Inflammatory macrophage treated with lipopolysaccharide for 1 hour (primary cell): ENCODE measurements around the gene CHCHD3.
A peak's percentile ranks its signal among the peaks of the same experiment; 100 is the strongest.

ENCODE experiments used
- DNase-seq, 2 donors: peaks; one replicate each; pipeline ENCODE4 v3.0.0-alpha.2; 2020 to 2022

The CHCHD3 gene

DNA sequence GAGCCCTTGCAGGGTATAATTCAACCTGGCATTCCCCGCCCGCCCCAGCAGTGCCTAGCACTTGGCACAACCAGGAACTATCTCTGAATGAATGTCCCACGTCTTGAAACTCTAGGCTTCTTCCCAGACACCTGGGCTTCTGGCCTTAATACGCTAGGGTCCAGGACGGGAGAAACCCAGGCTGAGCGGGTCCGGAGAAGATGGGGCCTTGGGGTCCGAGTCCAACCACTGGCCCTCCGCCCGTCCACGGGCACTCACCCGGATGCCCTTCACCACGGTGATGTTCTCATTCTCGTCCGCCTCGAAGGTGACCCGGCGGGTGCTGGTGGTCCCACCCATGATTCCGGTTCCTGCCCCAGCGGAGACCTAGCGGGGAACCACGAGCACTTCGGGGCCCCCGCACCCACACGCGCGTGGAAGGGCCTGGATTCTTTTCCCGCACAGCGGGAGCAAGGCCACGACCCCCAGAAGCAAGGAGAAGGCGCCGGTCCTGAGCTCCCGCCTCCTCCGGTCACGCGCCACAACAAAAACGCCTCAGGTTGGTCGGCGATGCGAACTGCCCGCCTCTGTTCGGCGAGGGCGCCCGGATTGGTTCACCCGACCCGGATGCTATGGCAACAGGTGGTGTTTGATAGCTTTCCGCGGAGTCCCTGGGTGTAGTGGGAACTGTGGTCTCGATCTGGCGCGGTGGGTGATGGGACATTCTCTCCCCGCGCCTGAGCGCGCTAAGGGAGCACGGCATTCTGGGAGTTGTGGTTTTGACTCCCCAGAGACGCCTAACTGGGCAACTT is at the start of gene CHCHD3:
TSS of gene CHCHD3 (minus strand) at position 492 of the 791 bp plus-strand sequence. CDS start at position 339, 153 bp downstream.
- peak; percentile 97 to 98 for DNase-seq

GRCh38 chr7:133130166-133130565 is 48.3 kb upstream of the CHCHD3 start:
- no peak for DNase-seq

DNA sequence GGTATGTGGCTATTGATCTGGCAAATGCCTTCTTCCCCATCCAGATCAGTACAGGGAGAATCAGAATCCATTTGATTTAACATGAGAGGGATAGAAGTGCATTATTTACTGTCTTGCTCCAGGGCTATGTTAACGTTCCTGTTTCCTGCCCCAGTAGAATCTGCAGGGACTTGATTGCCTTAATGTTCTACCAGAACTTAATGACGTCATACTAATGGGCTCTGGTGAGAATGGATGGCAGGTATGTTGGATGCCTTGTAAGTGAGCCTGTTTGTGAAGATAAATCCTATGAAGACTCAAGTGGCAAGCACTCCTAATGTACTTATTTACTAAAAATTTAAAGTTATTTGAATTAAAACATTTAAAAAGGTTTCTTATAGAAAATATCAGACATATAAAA is 44.5 kb upstream of the CHCHD3 start:
- no peak for DNase-seq

DNA sequence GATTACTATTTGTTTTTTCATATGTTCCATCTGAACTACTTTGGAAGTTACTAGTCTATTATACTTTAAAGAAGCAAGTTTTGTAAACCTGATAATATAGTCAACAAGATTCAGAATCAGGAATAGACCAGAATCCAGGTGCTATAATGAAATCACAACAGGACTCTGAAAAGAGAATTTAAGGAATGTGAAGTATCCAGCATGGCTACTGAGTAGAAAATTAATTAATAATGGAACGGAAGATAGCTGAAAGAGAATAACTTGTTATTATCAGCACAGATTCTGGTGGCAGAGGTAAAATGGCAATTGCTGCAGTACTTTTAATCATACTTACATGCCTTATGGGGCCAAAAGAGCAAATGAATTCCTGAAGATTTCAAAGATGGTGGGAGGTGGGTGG is 43.1 kb upstream of the CHCHD3 start:
- no peak for DNase-seq

DNA sequence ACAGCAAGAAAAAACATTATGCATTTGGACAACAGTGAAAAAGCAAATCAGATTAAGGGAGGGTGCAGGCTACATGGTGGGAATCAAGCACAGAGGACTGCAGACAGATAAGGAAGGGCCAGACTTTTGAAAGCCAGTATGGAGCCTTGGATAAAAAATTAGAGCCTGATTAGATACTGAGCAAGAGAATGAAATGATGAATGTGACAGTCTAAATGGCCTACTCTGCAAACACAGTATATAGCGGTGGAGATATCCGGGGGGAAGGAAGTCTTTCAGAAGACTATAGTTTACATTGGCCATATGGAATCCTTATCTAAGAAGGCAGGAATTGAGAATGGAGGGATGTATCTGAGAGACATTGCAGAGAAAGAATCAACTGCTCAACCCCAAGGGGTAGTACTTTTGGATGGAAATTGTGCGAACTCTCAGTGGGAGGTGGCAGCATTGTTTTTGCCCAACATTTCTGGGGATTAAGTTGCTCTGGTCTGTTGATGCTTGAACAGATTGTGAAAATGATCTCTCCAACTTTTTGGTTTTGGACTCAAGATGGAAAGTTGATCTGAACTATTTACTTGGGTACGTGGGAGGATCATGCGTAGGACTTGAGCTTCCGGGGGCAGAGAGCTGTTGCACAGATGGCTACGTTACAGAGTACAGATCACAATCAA is 39.4 kb upstream of the CHCHD3 start:
- no peak for DNase-seq

DNA sequence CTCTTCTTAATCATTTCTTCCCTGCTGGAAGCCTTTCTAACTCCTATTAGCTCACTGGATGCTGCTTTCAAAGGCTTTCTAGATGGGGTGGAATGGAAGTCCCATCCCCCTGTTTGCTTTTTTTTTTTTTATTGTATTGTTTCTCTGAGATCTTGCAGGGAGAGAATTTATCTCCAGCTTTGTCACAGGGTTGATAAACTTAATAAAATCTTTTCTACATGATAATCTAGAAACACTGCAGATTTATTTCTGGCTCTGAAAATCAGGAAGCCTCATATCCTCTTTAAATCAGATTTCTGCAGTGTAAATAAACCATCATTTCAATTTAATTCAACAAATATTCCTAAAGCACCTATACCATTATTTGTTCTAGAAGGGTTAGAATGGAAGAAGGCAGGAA is 37.2 kb upstream of the CHCHD3 start:
- no peak for DNase-seq

- DNase-seq = no peak
Observed at GRCh38 chr7:133118261-133118660, 36.4 kb upstream of the CHCHD3 start.

- DNase-seq = no peak
Observed at GRCh38 chr7:133117452-133117851, 35.6 kb upstream of the CHCHD3 start.

- DNase-seq = no peak
Observed at GRCh38 chr7:133115596-133115995, 33.7 kb upstream of the CHCHD3 start.

DNA sequence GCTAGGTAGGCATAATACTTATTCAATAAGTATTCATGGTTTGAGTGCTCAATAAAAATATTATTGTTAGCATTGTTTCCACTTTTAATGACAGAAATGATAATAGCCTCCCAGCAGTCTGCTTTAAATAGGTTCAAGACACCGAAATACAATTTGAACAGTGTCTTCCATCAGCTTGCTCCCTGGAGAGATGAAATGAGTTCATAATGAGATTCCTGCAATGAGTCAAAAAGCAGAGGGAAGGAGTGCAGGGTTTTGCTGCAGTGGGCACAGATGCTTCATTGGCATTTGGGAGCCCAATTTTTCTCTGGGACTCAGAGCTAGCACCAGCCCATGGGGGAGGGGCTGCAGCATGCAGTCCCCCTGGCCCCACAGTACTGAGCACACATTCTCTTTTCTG is 32.6 kb upstream of the CHCHD3 start:
- no peak for DNase-seq

GRCh38 chr7:133112976-133113375 is 31.1 kb upstream of the CHCHD3 start:
- no peak for DNase-seq

DNA sequence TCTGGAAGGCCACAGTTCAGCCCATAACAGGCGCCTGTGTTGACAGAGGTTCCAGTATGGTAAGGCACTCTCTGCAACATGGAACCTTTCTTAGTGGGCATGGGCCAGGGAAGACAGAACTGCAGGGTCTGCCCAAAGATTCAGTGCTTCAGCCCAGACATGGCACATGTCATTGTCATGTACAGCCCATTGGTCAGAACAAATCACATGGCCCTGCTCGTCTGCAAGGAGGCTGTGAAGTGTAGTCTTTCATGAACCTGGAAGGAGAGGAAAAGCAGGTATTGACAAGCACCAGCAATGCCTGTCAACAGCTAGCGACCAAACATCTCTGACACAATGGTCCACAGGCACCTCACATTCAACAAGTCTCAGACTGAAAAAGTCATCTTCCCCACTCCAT is 30.4 kb upstream of the CHCHD3 start:
- no peak for DNase-seq

GRCh38 chr7:133110312-133110711 is 28.4 kb upstream of the CHCHD3 start:
- no peak for DNase-seq

- DNase-seq = peak in 1 of 2 donors; percentile 3
Observed at GRCh38 chr7:133109816-133110215, 27.9 kb upstream of the CHCHD3 start.

GRCh38 chr7:133108023-133108422 is 26.1 kb upstream of the CHCHD3 start:
- DNase-seq = no peak

DNA sequence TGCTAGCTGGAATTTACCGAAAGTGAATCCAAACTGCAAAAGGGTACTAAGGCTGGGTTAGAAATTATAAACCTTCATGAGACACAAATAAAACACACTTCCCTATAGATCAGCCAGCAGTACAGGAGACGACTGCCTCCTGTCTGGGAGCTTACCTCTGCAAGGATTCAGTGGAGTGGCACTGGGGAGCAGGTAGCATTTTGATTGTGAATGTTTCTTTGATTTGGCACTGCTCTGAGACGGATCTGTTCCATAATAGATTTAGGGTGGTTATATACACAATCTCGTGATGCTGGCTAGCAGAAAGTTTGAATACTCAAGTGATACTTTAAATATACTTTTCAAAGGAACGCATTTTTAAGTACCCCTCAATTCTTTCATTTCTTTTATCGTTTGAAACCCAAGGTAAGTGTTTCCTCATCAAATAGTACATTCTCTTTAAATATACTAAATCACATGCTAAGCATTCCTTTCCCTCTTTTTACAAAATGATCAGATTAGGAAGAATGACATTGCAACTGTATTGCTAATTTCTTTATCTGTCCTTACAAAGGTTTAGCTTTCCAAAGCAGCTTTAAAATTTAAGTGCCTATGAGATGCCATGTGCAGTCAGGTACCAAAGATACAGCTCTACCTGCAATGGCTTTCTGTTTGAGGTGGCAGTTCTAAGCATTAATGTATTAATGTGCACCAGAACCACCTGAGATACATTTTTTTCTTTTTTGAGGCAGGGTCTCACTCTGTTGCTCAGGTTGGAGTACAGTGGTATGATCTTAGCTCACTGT is 20.6 kb upstream of the CHCHD3 start:
- no peak for DNase-seq

GRCh38 chr7:133099633-133100286 is 17.9 kb upstream of the CHCHD3 start:
- no peak for DNase-seq

GRCh38 chr7:133095119-133095671 is 13.3 kb upstream of the CHCHD3 start:
- no peak for DNase-seq

DNA sequence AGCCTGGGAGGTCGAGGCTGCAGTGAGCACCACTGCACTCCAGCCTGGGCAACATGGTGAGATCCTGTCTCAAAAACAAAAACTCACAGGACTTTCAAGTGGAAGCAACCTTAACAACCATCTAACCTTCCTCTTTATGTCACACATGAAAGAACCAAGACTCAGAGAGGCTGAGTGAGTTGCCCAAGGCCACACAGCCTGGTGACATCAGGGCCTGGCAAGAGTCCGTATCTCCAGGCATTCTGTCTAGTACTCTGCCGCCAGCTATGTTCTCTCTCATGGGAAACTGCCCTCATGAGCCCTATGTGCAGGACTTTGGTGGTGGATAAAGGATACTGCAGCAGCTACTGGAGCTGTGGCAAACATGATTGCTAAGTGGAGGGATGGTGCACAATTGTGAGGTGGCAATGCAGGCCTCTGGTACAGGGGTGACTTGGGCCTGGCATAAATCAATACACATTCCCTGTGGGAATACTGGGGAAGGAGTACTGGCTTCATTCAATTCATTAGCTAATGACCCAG is 10.1 kb upstream of the CHCHD3 start:
- DNase-seq = no peak

GRCh38 chr7:133082390-133082766 is 488 bp upstream of the CHCHD3 start:
- DNase-seq = no peak

- peak in 1 of 2 donors; percentile 28 for DNase-seq
Observed at GRCh38 chr7:133081119-133081598, 731 bp downstream of the CHCHD3 start.

- DNase-seq = no peak
Observed at GRCh38 chr7:133079296-133079695, 2.6 kb downstream of the CHCHD3 start.
